ENCODE data around the gene PHTF2.

The PHTF2 gene

GRCh38 chr7:77796109-77796508 is 2.5 kb upstream of the PHTF2 start:
- DNase-seq = no peak

GRCh38 chr7:77796960-77797359 is 1.6 kb upstream of the PHTF2 start:
- DNase-seq = no peak

- DNase-seq = no peak
These were observed 709 bp upstream of the PHTF2 start for GRCh38 chr7:77797734-77798393.

GRCh38 chr7:77799078-77799964 is 748 bp downstream of the PHTF2 start:
- DNase-seq = peak; percentile 26

- DNase-seq = no peak
These were observed 1.6 kb downstream of the PHTF2 start for GRCh38 chr7:77800158-77800557.

GRCh38 chr7:77800730-77801129 is 2.2 kb downstream of the PHTF2 start:
- DNase-seq = no peak

GRCh38 chr7:77802557-77803405 is 4.2 kb downstream of the PHTF2 start:
- DNase-seq = no peak

GRCh38 chr7:77806425-77806824 is 7.9 kb downstream of the PHTF2 start:
- DNase-seq = no peak

- no peak for DNase-seq
These were observed 9.9 kb downstream of the PHTF2 start for GRCh38 chr7:77808517-77808916.

GRCh38 chr7:77811516-77812289 is 13.1 kb downstream of the PHTF2 start:
- DNase-seq = no peak

- no peak for DNase-seq
These were observed 13.7 kb downstream of the PHTF2 start for GRCh38 chr7:77812290-77812685.

GRCh38 chr7:77813180-77813579 is 14.6 kb downstream of the PHTF2 start:
- DNase-seq = no peak

- no peak for DNase-seq
These were observed 20.4 kb downstream of the PHTF2 start for GRCh38 chr7:77819021-77819420.

- no peak for DNase-seq
These were observed 22.4 kb downstream of the PHTF2 start for GRCh38 chr7:77820967-77821366.

- no peak for DNase-seq
These were observed 23.7 kb downstream of the PHTF2 start for GRCh38 chr7:77822269-77822668.

GRCh38 chr7:77823787-77824186 is 25.2 kb downstream of the PHTF2 start:
- no peak for DNase-seq

- no peak for DNase-seq
These were observed 26.1 kb downstream of the PHTF2 start for GRCh38 chr7:77824636-77825035.

- no peak for DNase-seq
These were observed 26.6 kb downstream of the PHTF2 start for GRCh38 chr7:77825131-77825530.

- no peak for DNase-seq
These were observed 27.7 kb downstream of the PHTF2 start for GRCh38 chr7:77826300-77826699.

GRCh38 chr7:77827999-77828398 is 29.4 kb downstream of the PHTF2 start:
- DNase-seq = no peak

GRCh38 chr7:77830649-77831355 is 32.2 kb downstream of the PHTF2 start:
- DNase-seq = no peak

- DNase-seq = peak; percentile 20
These were observed 32.9 kb downstream of the PHTF2 start for GRCh38 chr7:77831481-77831880.

Measured in stimulated activated CD4-positive, alpha-beta T cell treated with anti-CD3 and anti-CD28 coated beads, Interleukin-4, amount 100 ng/mL, for 1 hour (primary cell).